ENCODE data around the gene ZP3.
"Not testable (repeated sequence)": the region's sequence is repeated elsewhere in the genome, so short reads cannot be mapped to it uniquely, and the experiment has no call there.

The ZP3 gene

DNA sequence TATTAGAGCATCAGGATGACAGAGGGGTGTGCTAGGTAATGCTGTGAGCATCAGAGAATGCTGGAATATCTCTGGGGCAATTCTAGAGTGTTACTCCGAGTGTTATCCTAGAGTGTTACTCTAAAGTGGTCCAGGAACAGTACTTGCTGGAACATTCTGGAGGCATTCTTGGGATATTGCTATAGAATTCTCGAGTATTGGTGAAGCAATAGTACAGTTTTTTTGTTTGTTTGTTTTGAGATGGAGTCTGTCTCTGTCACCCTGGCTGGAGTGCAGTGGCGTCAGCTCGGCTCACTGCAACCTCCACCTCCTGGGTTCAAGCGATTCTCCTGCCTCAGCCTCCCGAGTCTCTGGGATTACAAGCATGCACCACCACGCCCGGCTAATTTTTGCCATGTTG lies 27.9 kb upstream of the ZP3 start:
- H3K4me2 ChIP-seq (ENCODE audit: low read length) = peak overlapping the region; percentile 74
- H3K9me3 ChIP-seq (ENCODE audit: control insufficient read depth, low read length) = no peaks in the 10 kb centered on the region
- H3K4me1 ChIP-seq = peaks cover 6% of the 10 kb centered on the region
- H3K4me3 ChIP-seq (ENCODE audit: low read depth, low read length) = no peak overlapping the region
- no peaks in the 10 kb centered on the region for H3K79me2 ChIP-seq
- no peaks in the 10 kb centered on the region for H3K36me3 ChIP-seq (ENCODE audit: control insufficient read depth, insufficient read depth, low read length)
- TF ChIP-seq, protein P1, sequence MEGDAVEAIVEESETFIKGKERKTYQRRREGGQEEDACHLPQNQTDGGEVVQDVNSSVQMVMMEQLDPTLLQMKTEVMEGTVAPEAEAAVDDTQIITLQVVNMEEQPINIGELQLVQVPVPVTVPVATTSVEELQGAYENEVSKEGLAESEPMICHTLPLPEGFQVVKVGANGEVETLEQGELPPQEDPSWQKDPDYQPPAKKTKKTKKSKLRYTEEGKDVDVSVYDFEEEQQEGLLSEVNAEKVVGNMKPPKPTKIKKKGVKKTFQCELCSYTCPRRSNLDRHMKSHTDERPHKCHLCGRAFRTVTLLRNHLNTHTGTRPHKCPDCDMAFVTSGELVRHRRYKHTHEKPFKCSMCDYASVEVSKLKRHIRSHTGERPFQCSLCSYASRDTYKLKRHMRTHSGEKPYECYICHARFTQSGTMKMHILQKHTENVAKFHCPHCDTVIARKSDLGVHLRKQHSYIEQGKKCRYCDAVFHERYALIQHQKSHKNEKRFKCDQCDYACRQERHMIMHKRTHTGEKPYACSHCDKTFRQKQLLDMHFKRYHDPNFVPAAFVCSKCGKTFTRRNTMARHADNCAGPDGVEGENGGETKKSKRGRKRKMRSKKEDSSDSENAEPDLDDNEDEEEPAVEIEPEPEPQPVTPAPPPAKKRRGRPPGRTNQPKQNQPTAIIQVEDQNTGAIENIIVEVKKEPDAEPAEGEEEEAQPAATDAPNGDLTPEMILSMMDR (IDR thresholded peaks at IDR 0.05) = no peak
- H3K27ac ChIP-seq = no peak overlapping the region
- H3K9ac ChIP-seq = no peak overlapping the region
- H2AFZ ChIP-seq = peak overlapping the region; percentile 77
- no peaks in the 10 kb centered on the region for H3K27me3 ChIP-seq (ENCODE audit: control insufficient read depth, insufficient read depth, low read length)

DNA sequence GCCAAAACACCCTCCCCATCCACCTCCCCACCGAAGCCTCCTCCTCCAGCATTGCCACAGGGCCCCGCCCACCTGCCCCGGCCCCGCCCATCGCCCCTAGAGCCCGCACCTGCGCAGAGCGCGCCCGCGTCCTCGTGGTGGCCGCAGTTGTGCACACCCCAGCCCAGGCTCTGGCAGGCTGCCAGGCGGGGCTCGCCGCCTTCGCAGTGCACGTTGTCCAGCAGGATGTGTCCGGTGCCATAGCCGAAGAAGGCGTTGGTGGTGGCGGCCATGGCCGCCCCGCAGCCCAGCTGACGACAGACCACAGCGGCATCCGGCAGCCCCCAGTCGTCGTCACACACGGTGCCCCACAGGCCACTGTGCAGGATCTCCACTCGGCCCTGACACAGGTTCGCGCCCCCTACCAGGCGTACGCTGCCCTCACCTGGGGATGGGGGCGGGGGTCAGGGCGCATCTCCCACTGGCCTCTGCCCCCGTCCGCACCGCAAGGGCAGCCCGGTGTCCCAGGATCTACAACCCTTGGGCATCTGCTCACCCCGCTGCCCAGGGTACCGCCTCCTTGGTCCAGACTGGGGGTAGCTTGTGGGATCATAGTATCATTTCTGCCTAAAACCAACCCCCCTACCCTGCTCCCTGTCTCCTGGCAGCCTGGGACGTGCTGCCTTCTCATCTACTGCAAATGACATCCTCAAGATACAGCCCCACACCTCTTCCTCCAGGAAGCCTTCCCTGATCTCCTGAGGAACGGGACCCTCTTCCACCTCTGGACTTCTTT lies 27.2 kb upstream of the ZP3 start:
- Histone ChIP-seq H3K9me3 (ENCODE audit: control insufficient read depth, low read length) (no peaks in the 10 kb centered on the region), H3K36me3 (ENCODE audit: control insufficient read depth, insufficient read depth, low read length) (no peaks in the 10 kb centered on the region), H3K27ac (no peak overlapping the region), H2AFZ (peak overlapping the region; percentile 77), H3K4me2 (ENCODE audit: low read length) (peak overlapping the region; percentile 74), H3K79me2 (no peaks in the 10 kb centered on the region), H3K27me3 (ENCODE audit: control insufficient read depth, insufficient read depth, low read length) (no peaks in the 10 kb centered on the region), H3K4me1 (peaks cover 6% of the 10 kb centered on the region), H3K9ac (no peak overlapping the region), H3K4me3 (ENCODE audit: low read depth, low read length) (peak overlapping the region; percentile 48)
- TF ChIP-seq, protein P1 (IDR thresholded peaks at IDR 0.05) = no peak

DNA sequence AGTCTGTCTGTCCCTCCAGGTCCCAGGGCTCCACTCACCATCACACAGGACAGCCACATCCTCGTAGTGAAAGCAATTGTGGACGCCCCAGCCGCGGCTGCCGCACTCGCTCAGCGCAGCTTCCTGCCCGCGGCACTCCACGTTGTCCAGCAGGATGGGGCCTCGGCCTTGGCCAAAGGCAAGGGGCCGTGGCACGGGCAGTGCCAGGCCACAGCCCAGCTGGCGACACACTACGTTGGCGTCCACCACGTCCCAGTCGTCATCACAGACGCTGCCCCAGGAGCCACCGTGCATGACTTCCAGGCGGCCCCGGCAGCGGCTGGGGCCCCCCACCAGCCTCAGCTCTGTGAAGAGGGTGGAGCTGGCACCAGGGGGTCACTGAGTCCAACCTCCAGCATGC lies 24.5 kb upstream of the ZP3 start:
- H3K4me1 ChIP-seq = peaks cover 6% of the 10 kb centered on the region
- no peak overlapping the region for H3K4me2 ChIP-seq (ENCODE audit: low read length)
- H3K9me3 ChIP-seq (ENCODE audit: control insufficient read depth, low read length) = no peaks in the 10 kb centered on the region
- H3K27me3 ChIP-seq (ENCODE audit: control insufficient read depth, insufficient read depth, low read length) = no peaks in the 10 kb centered on the region
- no peaks in the 10 kb centered on the region for H3K79me2 ChIP-seq
- no peak overlapping the region for H3K27ac ChIP-seq
- no peaks in the 10 kb centered on the region for H3K36me3 ChIP-seq (ENCODE audit: control insufficient read depth, insufficient read depth, low read length)
- H3K9ac ChIP-seq = no peak overlapping the region
- TF ChIP-seq, protein P1 (IDR thresholded peaks at IDR 0.05) = no peak
- no peak overlapping the region for H2AFZ ChIP-seq
- no peak overlapping the region for H3K4me3 ChIP-seq (ENCODE audit: low read depth, low read length)

DNA sequence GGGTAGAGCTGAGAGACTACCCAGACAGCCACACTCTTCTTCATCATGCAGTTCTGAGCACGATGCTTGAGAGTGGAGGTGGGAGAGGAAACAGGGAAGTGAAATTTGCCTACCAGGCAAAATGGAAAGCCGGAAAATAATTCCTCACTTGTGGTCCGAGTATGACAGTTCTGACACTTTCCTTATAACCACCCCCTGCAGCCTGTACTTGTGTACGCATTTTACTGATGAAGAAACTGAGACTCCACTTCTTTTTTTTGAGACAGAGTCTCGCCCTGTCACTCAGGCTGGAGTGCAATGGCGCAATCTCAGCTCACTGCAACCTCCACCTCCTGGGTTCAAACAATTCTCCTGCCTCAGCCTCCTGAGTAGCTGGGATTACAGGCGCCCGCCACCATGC lies 21.7 kb upstream of the ZP3 start:
- not testable (repeated sequence) for H3K27ac ChIP-seq; H3K4me1 ChIP-seq; H3K9me3 ChIP-seq (ENCODE audit: control insufficient read depth, low read length); H3K27me3 ChIP-seq (ENCODE audit: control insufficient read depth, insufficient read depth, low read length); H3K36me3 ChIP-seq (ENCODE audit: control insufficient read depth, insufficient read depth, low read length); H3K4me3 ChIP-seq (ENCODE audit: low read depth, low read length); H3K4me2 ChIP-seq (ENCODE audit: low read length); H3K9ac ChIP-seq; H3K79me2 ChIP-seq; H2AFZ ChIP-seq

DNA sequence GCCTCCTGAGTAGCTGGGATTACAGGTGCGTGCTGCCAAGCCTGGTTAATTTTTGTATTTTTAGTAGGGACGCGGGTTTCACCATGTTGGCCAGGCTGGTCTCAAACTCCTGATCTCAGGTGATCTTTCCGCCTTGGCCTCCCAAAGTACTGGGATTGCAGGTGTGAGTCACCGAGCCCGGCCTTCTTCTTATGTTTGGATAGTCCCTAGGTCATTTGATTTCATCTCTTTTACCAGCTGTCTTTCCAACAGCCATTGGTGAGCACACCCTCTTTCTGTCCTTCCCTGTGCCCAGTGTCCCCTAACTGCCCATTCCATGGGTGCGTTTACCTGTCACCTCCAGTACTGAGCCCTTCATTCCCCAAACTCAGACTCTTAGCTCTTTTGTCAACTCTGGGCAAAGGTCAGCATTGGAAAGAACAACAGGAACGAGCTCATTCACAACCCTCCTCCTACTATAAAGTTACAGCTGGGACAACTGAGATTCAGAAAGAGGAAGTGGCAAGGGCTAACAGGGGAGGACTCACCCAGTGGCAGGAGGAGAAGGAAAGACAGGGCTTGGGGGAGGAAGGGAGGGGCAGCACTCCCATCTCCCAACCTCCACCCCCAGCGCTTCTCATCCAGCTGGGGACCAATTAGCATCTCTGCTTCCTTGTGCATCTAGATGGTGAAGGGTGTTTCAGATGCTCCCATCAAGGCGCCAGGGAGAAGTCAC lies 20.8 kb upstream of the ZP3 start:
- Histone ChIP-seq H3K4me1 (peaks cover 4% of the 10 kb centered on the region), H3K9ac (no peak overlapping the region), H3K27ac (no peak overlapping the region), H2AFZ (no peak overlapping the region), H3K36me3 (ENCODE audit: control insufficient read depth, insufficient read depth, low read length) (no peaks in the 10 kb centered on the region), H3K27me3 (ENCODE audit: control insufficient read depth, insufficient read depth, low read length) (no peaks in the 10 kb centered on the region), H3K4me2 (ENCODE audit: low read length) (no peak overlapping the region), H3K79me2 (no peaks in the 10 kb centered on the region), H3K9me3 (ENCODE audit: control insufficient read depth, low read length) (no peaks in the 10 kb centered on the region), H3K4me3 (ENCODE audit: low read depth, low read length) (no peak overlapping the region)
- TF ChIP-seq, protein P1 (IDR thresholded peaks at IDR 0.05) = no peak

Measured in parathyroid adenoma (tissue), 2 donors.